Activated CD8-positive, alpha-beta memory T cell treated with anti-CD3 and anti-CD28 coated beads, Interleukin-2, amount 50 U/mL, for 24 hours (primary cell): ENCODE measurements around the gene CREG2.

Experiments
- DNase-seq: peaks from one replicate; pipeline ENCODE4 v3.0.0-alpha.2; 2020; ENCODE audit errors: extremely low read depth

The CREG2 gene, protein sequence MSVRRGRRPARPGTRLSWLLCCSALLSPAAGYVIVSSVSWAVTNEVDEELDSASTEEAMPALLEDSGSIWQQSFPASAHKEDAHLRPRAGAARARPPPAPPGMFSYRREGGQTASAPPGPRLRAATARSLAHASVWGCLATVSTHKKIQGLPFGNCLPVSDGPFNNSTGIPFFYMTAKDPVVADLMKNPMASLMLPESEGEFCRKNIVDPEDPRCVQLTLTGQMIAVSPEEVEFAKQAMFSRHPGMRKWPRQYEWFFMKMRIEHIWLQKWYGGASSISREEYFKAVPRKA

DNA sequence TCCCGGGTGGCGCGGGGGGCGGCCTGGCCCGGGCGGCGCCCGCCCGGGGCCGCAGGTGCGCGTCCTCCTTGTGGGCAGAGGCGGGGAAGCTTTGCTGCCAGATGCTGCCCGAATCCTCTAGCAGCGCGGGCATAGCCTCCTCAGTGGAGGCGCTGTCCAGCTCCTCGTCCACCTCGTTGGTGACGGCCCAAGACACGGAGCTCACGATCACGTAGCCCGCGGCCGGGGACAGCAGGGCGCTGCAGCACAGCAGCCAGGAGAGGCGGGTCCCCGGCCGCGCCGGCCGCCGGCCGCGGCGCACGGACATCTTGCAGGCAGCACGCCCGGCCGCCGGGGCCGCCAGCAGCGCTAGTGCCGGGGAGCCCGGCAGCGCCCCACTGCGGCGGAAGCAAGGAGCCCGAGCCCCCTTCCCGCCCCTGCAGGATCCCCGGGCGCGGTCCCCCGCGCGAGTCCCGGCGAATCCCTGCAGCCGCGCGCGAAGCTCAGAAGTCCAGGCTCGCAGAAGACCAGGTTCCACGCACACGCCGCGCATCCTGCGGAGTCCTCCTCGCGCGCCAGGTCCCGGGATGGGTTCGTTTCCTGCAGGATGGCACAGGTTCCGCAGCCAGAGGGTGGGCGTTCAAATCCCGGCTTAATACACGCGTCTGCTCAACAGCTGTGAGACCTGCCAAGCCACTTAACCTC is at the start of gene CREG2:
Gene CREG2, minus strand, starts transcription at position 353 of the 684 bp plus-strand sequence. Its CDS starts 46 bp downstream, at position 307.
- DNase-seq = no peak

DNA sequence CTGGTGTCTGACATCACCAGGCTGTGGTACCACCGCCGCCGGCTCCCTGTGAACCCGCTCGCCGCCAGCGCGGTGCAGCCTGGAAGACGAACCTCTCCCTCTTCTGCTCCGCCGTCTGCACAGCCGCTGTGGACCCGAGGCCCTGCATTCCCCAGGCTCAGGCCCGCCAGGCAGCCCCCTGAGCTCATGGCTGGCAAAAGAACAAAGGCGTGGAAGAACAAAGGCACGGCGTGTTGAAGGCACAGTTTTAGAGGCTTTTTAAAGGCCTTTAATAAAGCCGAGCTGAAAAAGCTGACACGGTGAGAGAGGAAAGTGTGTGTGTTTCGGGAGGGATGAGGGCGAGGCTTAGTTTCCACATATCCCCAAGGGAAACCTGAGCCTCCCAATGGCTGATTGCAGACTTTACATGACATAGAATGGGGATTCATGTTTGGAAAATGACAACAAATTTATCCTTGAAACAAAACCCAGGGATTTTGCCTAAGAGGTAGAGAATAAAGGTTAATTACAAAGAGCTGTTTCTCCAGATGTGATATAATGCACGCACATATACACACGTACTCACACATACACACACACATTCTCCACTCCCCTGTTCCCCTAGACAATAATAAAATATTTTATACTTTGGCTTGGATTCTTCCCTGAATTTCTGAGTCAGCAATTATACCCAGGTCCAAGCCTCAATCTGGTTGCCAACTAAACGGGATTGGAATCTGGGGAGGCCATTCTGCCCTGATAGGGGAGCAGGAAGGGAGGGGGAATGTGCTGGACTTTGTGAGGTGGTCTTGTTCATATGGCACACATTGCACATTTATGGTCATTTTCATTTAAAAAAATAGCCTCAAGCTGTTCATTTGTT is 47.9 kb upstream of the CREG2 start:
- no peak for DNase-seq

DNA sequence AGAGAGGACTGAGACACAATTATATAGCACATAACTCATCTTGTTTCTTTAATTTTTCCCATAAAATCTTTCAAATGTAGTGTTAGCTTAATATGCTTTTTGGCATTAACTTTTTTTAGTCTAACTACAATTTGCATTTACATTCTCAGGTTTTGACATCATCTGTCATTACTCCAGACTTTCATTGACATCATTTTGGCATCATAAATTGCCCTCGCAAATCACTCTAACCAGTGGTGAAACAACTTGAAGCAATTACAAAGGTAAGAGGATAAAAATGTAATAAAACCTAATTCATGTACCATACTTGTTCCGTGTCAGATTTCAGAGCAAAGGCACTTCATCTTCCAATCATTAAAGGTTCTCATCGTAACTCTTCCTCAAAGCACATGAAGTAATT is 46.2 kb upstream of the CREG2 start:
- DNase-seq = no peak

DNA sequence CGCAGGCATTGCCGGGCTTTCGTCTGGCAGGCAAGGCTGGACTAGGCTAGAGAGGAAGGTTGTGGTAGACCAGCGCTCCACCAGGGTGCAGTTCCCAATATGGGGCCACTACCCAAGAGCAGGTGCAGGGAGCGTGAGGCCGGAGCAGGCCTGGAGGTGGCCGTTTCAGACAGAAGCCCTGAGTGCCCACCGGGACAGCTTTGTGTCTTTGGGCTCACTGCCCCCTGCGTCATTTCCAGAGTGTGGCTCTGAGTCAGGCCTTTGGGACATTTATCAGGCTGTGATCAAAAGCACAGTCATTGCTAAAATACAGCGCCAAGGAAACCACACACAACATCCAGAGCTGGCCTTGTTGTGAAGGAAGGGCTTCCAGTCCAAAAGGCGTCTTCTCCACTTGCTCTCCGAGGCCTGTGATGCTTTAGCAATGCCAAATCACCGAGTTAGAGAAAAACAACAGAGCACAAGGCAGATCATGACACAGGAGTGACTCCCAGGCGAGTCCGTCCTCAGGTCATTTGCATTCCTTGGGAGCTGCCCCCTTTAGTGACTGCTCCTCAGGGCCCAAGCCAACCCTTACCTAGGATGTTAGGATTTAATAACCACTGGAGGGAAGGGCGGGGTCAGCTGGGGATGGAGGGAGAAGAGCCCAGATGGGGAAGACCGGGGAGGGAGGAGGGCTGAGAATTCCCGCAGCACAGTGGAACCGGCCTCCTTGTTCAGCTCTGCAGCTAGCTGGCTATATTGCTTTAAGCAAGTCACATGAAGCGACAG is 45.3 kb upstream of the CREG2 start:
- DNase-seq = no peak

DNA sequence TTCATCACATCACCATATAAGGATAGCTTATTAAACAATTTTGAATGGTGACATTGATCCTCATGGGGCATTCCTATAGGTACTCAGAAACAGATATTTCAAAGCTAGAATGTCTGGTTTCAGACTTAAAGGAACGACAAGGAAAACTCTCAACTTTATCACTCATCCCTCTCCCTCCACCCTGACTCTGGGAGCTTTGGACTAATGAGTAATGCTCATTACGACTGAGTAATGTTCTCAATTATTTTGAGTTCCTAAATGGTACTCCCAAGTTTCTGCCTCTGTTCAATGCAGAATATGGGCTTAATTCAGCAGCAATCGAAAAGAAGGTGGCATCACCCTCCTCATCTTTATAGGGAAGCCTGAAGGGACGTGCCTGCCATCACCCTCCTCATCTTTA is 44.2 kb upstream of the CREG2 start:
- DNase-seq = no peak

DNA sequence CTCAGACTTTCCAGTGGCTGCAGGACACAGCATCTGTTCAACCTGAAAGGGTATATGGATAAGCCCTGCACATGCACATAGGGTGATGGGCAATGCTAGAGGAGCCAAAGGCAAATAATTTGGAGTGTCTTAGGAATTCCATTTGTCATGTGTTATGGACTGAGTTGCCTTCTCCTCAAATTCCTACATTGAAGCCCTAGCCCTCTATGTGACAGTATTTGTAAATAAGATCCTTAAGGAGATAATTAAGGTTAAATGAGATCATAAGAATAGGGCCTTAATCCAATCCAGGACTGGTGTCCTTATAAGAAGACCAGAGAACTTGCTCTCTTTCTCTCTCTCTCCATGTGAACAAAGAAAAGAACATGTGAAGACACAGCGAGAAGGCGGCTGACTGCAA is 42.9 kb upstream of the CREG2 start:
- no peak for DNase-seq

DNA sequence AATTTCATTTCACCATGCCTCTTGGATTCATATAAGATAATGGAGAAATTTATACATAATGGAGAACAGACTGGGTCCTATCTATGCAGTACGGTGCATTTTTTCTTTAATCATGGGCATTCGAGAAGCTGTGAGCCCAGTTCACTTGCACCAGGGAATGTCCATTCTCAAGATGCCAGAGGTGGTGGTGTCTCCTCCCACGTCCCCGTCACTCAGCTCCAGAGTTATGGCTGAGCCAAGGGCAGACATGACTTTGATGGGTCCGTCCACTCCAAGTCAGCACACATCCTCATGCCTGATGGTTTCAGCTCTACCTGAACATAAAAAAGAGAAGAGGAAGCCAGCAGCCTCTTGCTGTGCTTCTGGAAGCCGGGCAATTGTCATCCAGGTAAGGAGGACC is 42.1 kb upstream of the CREG2 start:
- no peak for DNase-seq

DNA sequence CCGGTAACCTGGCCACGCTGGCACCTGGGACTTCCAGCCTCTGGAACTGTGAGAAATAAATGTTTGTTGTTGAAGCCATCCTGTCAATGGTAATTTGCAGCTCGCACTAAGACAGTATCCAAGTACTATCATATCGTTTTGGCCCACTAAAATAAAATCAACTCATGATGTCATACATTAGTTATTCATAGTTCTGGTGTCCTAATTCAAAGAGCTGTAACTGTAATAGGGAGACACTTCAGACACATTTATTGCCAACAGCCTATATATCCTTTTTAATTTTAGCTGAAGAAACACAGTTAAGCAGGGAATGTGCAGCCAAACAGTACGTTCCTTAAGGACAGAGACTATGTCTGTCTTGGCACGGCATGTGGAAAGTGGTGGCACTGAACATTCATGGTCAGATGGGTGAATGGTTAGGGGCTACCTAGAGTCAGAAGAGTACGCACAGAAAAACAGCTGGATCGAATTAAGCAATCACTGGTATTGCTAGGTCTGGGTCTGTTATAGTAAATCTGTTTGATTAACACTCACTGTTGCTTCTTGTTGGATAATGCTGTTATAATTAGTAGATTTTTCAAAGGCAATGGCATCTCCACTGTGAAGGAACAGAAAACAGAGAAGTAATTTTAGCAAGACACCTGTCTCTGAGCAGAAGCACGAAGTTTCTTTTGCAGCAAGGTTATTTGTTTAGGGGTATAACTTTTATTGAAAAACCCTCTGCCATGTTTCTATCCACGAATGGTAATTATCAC is 41.3 kb upstream of the CREG2 start:
- no peak for DNase-seq

DNA sequence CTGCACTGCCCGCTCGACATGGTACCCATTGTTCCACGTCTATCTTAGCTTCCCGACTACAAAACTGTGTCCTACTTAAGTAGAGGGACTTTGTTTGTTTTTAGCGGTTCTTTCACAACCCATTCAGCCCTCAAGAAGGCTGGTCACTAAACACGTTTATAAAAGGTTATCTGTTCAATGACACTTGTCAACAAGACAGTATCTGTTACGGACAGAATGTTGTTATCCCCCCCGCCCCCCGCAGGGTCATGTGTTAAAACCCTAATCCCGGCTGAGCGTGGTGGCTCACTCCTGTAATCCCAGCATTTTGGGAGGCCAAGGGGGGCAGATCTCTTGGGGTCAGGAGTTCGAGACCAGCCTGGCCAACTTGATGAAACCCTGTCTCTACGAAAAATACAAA is 40.4 kb upstream of the CREG2 start:
- DNase-seq = no peak

DNA sequence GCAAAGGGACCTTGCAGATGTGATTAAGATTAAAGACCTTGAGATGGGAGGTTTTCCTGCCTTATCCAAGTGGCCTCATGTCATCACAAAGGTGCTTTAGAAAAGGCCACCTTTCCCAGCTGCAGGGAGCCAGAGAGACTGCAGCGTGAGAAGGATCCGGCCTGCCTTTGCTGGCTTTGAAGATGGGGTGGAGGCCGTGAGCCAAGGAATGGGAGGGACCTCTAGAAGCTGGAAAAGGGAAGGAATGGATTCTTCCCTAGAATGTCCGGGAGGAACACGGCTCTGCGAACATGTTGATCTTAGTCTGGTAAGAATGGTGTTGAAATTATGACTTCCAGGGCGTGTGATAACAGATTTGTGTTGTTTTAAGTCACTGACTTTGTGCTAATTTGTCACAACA is 39.9 kb upstream of the CREG2 start:
- DNase-seq = no peak

DNA sequence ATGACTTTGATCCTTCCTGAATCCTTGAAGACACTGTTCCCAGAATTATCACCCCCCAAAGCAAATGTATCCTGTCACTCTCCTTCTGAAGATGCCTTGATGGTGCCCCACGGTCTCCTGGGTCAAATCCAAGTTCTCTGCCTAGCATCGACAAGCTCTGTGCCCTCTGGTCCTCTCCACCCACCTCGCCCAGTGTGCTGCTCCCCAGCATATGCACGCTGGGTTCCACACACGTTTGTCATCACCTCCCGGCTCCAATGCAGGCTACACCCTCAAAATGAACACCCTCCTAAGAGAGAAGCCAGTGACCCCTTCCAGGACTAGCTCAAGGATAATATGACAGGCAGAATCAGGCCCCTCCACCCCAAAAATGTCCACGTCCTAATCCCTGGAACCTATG is 39.5 kb upstream of the CREG2 start:
- DNase-seq = no peak

DNA sequence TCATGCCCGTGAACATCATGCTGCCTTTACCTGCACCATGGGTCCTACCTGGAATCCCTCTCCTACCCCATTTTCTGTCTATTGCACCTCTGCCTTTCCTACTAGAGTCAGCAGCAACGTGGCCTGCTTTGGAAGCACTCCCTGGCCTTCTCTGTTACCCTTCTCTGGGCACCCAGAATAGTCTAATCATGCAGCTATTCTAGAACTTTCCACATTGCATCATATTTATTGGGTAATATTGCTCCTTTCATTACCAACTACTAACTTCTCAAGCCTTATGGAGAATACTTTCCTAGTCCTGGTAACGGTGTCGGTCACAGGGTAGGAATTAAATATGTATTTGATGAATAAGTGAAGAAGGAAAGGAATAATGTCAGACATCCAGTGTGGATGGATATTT is 33.3 kb upstream of the CREG2 start:
- DNase-seq = no peak

DNA sequence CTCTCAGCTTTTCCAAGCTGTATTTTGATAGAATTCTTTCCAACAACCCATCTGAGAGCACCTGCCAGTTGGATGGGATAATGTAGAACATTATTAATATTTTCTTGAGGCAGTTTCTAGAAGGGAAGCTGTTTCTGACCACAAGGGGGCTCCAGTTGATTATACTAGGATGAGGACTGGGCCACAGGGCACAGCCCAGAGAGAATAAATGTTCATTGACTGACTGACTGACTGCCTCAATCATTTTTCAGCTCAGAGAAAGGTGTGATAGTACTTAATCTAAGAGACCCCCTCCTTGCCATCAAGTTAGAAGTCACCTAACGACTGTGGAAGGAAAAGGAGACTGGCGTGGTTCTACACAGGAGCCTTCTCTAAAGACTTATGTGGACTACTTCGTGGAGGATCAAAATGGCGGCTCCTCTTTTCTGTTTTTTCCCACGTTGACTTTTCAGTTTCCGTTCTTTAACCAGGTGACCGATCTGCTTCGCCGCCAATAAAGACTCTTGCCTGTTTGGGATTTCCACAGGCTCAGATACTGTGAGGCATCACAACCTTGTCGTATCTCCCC is 31.9 kb upstream of the CREG2 start:
- peak; percentile 28 for DNase-seq

DNA sequence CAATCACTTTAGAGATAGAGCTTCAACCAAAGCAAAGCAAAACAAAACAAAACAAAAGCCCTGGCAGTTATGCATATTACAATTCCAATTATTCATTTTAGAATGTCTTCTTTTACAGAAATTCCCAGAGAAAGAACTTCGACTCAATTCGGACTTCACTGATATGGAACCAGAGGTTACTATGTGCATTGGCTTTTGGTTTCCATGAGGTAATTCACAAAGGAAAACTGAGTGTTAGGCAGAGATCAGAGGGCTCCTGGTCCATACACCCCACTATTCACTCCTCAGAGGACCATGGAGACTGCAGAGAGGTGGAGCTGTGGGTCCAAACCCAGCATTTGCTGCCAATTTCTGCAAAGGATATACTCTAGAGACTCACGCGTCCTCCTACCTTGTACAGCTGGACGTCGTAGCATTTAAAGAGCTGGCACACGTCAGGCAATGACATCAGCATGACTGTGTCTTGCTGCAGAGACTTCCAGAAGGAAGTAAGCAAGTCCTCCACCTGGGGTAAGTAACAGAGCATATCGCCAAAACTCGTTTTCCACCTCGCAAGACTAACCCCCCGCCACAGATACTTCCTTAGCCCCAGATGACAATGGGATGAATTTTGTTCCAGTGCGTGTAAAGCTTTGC is 31.3 kb upstream of the CREG2 start:
- no peak for DNase-seq

DNA sequence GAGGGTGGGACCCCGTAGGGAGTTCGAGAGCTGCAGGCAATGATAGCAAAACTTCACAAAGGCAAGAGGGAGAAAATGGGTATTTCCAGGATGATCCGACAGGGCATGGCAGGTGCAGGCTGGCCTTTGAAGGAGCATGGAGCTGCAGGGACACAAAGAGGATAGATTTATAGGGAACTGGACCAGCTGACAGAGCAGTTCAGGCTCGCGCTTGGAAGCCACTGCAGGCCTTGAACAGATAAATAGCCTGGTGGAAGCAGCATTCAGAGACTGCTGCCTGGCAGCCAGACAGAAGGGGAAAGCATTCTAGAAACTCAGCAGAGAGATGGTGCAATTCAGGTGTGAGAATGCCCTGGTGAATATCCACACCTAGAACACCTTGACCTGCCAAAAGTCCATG is 29.3 kb upstream of the CREG2 start:
- DNase-seq = no peak

DNA sequence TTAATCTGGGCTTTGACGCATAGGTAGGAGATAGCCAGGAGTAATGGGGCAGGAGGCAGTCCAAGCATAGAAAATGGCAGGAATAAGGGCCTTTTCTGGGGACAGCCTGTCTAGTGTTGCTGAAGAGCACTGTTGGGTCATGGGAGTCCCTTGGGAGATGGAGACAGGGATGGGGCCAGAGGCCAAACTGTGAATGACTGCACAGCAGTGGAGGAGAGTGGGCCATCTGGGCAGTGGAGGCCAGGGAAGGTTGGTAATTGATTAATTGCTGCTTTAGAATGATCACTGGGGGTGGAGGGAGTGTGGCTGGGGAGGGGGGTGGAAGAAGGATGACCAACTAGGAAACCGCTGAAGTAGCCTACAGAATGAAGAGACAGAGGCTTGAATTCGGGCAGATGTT is 28.6 kb upstream of the CREG2 start:
- no peak for DNase-seq

DNA sequence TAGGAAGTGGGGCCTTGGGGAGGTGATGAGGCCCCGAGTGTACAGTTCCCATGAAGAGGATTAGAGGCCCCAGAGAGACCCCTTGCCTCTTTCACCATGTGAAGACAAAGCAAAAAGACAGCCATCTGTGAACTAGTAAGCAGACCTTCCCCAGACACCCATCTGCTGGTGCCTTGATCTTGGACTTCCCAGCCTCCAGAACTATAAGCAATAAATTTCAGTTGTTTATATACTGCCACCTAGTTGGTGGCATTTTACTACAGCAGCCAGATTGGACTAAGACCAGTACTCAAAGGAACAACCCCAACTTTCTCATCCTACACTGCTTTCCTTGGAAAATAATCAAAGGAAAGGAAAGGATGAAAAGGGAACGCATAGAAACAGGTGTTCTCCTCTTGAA is 27.9 kb upstream of the CREG2 start:
- no peak for DNase-seq

DNA sequence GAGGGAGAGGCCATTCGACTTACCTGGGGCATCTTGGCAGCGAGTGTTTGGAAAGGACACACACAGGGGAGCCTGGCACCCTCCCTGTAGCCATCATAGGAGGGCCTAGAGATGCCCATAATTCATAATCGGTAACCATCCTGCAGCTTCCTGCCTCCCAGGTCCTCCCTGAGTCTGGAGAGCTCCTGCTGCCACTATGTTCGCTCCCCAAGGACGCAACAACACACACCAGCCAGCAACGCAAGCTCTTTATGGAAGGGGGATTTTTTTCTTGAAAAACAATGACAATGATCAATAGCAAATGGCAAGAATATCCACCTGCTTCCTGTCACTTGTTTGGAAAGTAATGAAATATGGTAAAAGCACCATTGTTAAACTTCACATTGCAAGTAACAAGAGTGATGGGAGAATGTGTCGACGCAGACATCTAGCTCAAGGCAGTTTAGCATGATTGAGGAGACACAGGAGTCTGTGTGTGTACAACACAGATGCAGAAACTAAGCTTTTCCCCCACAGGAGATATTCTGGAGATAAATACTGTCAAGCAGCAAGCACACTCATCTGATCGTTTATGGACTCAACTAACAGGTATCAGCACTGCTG is 24.9 kb upstream of the CREG2 start:
- no peak for DNase-seq

DNA sequence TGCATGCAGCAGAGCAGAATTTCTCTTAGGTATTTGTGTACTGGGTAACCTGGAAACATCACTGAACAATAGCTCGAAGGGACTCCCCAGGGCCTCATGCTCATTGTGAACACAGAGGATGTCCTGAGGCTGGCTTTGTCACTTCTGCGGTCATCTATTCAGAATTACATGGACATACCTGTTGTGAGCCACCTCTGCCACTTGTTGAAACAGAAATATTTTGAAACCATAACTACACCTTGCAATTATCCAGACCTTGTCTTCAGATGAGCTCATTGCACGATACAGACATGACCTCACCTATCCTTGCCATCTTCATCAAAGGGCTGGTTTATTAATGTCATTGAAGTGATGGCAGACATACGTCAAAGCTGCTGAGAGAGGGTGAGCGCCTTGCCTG is 23.4 kb upstream of the CREG2 start:
- DNase-seq = no peak

DNA sequence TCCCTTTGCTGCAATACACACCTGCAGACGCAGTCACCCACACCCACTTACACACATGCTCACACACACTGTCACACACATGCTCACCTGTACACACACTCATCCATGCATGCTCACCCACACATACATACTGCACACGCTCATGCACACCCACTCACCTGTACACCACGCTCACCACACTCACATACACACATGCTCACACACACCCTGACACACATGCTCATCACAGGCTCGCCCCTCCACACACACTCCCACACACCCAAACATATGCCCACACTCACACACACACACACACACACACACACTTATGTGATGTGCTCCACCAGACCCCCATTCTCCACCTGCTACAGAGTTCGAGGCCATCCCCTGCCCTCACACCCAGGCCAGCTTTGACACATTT is 22.8 kb upstream of the CREG2 start:
- DNase-seq = no peak
